ENCODE results near the gene C1GALT1.
"Not testable (repeated sequence)": the region's sequence is repeated elsewhere in the genome, so short reads cannot be mapped to it uniquely, and the experiment has no call there.

C1GALT1 gene

GRCh38 chr7:7173956-7174632, 8.2 kb upstream of the C1GALT1 start:
- DNase-seq, result no peak

GRCh38 chr7:7175075-7175695, 7.2 kb upstream of the C1GALT1 start:
- DNase-seq, result no peak

GRCh38 chr7:7176406-7177043, 5.8 kb upstream of the C1GALT1 start:
- DNase-seq, result no peak

DNA sequence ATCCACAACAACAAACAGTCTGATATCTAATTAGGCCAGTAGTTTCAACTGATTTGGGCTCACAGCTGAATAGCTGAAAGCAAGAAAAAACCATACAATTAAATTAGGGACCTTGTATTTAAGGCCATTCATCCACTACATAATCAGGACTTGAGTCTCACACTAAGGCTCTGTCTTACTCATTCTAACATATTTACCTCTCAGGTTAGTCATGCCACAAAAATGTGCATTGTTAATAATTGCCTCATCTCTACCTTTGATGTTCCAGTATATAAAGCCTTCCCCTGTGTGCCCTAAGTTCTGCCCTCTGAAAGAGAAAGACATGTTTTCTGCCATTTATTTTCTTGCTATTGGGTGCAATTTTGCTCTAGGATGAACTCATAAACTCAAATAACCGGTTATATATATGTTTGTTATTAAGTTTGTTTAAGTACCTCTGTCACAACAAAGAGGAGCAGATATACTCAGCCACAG, 5.3 kb upstream of the C1GALT1 start:
- DNase-seq, result no peak

DNA sequence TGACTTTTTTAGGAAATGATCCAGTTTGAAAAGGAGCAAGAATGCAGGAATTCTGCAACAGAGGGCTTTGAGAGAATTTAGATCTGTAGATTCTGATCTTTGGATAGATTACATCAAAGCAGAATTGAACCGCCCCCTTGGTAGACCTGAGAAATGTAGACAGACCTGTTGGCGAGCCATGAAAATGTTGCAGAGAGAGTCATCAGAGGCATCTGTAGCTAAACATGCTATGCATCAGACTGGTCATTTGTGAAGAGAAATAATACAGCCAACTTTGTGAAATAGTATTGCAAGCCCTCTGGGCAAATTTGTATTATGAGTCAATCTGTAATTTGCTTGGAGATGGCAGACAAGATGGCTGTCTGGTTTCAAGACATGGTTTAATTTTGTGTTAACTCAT, 4.3 kb upstream of the C1GALT1 start:
- no peak for DNase-seq

- no peak for DNase-seq
Measured at GRCh38 chr7:7178906-7179305, 3.4 kb upstream of the C1GALT1 start.

- DNase-seq, result no peak
Measured at GRCh38 chr7:7180725-7181449, 1.5 kb upstream of the C1GALT1 start.

- peak; percentile 29 to 45 for DNase-seq
Measured at GRCh38 chr7:7181519-7182155, 707 bp upstream of the C1GALT1 start.

- peak; percentile 45 to 54 for DNase-seq
Measured at GRCh38 chr7:7183061-7183837, 905 bp downstream of the C1GALT1 start.

DNA sequence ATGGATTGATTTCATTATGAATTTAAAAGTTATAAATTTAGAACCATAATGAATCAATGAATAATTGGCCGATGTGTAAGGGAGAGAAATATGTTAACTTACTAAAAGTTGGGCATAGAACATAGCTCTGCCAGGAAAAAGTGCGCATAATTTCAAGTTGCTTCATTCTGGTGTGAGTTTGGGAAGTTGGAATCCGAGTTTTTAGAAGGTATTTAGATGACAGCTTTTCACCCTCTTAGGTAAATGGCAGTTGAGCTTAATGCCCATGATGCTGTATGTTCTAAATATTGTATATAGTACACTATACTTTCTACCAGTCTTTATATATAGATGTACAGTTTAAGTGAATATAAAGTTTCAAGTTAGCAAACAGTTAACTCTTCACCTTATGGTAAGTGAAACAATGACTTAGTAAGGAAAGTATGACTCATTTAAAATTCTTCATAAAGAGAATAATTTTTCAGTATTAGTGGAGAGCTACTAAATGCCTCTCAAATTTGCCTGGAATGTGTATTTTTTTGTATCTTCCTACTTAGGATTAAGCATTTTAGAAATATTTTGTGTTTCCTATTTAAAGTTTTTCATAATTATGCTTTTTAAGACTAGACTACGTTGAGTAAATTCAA, 1.6 kb downstream of the C1GALT1 start:
- DNase-seq, result no peak

GRCh38 chr7:7185371-7185989, 3.1 kb downstream of the C1GALT1 start:
- no peak for DNase-seq

- DNase-seq, result no peak
Measured at GRCh38 chr7:7188091-7188490, 5.7 kb downstream of the C1GALT1 start.

DNA sequence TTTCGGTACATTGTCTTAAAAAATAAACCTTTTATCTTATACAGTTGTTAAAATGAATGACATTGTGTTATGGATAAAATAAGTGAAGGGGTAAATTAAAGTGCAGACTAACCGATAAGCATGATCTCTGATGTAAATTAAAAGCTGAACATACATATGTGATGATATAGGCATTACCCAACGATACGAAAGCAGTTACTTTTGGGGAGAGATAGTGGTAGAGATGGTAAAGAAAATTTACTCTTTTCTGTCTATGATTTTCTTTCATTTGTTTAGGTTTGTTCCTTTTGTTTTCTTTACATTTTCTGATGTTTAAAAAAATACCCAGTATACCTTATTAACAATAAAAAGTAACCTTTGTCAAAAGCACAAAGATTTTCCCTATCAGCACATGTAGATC, 6.4 kb downstream of the C1GALT1 start:
- DNase-seq, result no peak

GRCh38 chr7:7190142-7190541, 7.8 kb downstream of the C1GALT1 start:
- no peak for DNase-seq

DNA sequence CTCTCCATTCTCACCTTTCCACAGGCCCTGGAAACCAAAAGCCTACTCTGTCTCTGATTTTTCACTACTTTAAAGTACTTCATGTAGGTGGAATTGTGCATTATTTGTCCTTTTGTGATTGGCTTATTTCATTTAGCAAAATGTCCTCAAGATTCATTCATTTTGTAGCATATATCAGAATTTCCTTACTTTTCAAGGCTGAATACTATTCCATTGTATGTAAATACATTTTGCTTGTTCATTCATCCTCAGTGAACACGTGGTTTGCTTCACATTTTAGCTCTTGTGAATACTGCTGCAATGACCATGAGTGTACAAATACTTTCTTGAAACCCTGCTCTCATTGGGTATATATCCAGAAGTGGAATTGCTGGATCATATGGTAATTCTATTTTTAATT, 8.8 kb downstream of the C1GALT1 start:
- DNase-seq, result no peak

DNA sequence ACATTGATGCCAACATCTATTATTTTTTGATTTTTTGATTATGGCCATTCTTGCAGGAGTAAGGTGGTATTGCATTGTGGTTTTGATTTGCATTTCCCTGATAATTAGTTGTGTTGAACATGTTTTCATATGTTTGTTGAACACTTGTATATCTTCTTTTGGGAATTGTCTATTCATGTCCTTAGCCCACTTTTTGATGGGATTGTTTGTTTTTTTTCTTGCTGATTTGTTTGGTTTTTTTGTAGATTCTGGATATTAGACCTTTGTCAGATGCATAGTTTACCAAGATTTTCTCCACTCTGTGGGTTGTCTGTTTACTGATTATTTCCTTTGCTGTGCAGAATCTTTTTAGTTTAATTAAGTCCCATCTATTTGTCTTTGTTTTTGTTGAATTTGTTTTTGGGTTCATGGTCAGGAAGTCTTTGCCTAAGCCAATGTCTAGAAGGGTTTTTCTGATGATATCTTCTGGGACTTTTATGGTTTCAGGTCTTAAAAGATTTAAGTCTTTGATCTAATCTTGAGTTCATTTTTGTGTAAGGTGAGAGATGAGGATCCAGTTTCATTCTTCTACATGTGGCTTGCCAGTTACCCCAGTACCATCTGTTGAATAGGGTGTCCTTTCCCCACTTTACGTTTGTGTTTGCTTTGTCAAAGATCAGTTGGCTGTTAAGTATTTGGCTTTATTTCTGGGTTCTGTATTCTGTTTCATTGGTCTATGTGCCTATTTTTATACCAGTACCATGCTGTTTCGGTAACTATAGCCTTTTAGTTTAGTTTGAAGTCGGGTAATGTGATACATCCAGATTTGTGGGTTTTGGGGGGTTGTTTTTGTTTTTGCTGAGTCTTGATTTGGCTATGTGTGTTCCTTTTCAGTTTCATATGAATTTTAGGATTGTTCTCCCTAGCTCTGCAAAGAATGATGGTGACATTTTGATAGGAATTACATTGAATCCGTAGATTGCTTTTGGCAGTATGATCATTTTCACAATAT, 10.7 kb downstream of the C1GALT1 start:
- DNase-seq, result not testable (repeated sequence)

DNA sequence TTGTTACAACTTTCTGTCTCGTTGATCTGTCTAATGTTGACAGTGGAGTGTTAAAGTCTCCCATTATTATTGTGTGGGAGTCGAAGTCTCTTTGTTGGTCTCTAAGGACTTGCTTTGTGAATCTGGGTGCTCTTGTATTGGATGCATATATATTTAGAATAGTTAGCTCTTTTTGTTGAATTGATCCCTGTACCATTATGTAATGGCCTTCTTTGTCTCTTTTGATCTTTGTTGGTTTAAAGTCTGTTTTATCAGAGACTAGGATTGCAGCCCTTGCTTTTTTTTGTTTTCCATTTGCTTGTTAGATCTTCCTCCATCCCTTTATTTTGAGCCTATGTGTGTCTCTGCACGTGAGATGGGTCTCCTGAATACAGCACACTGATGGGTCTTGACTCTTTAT, 17.2 kb downstream of the C1GALT1 start:
- not testable (repeated sequence) for DNase-seq

DNA sequence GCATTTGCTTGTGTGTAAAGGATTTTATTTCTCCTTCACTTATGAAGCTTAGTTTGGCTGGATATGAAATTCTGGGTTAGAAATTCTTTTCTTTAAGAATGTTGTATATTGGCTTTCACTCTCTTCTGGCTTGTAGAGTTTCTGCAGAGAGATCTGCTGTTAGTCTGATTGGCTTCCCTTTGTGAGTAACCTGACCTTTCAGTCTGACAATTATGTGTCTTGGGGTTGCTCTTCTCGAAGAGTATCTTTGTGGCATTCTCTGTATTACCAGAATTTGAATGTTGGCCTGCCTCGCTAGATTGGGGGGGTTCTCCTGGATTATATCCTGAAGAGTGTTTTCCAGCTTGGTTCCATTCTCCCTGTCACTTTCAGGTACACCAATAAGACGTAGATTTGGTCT, 17.9 kb downstream of the C1GALT1 start:
- DNase-seq, result not testable (repeated sequence)

- DNase-seq, result peak; percentile 38 to 39
Measured at GRCh38 chr7:7201578-7202374, 19.4 kb downstream of the C1GALT1 start.
